Lower leg skin (tissue), 4 donors: ENCODE results near the gene BDKRB2. TPM values are rescaled to one million over a fixed set of nuclear protein-coding genes. Genes with fewer than 3 reads are reported as not detected.

Experiments
- DNase-seq, 2 donors: peaks; one replicate each; pipeline ENCODE4 v3.0.0-alpha.2; 2019; ENCODE audit warnings: low spot score in 2 of 2
- H3K4me3 ChIP-seq: fragments of 200-600 bp; sonication (generic); 2 replicates; pipeline ENCODE4 v1.5.1; 2017; ENCODE audit warnings: mild to moderate bottlenecking, low read depth; ENCODE audit not compliant: poor library complexity, severe bottlenecking
- POLR2A ChIP-seq, 2 donors: fragments of 450-650 bp; IDR thresholded peaks; one replicate each; pipeline ENCODE4 v1.6.1; 2016 to 2017; ENCODE audit warnings: antibody characterized with exemption in 2 of 2, mild to moderate bottlenecking in 1 of 2, moderate library complexity in 1 of 2
- WGBS, 2 donors: methylation state at CpG; one replicate each; pipeline ENCODE4 v1.1.5; 2018; 5-methylcytosine and 5-hydroxymethylcytosine counted together
- intact Hi-C: fragments of 100-400 bp; cut with DNase I; formaldehyde crosslinking; loops from one replicate; pipeline ENCODE4 v1.15.0; 2023; ENCODE audit warnings: low total_unique reads
- total RNA-seq, 4 donors: library from RNA; depleted of rRNA; stranded (reverse); fragments of >200 nt; gene quantifications; one replicate each; pipeline ENCODE4 v1.1.0, GENCODE V29; 2016
- TF ChIP-seq, protein P1 (sequence below), 3 donors: fragments of 450-650 bp; IDR thresholded peaks; one replicate each; pipeline ENCODE4 v1.5.1; 2016; ENCODE audit warnings: antibody characterized with exemption in 3 of 3, mild to moderate bottlenecking in 3 of 3, moderate library complexity in 2 of 3

The BDKRB2 gene
- total RNA-seq, 4 donors from 2014 or later, result 8.3 to 14.8 (median 9.4) TPM

DNA sequence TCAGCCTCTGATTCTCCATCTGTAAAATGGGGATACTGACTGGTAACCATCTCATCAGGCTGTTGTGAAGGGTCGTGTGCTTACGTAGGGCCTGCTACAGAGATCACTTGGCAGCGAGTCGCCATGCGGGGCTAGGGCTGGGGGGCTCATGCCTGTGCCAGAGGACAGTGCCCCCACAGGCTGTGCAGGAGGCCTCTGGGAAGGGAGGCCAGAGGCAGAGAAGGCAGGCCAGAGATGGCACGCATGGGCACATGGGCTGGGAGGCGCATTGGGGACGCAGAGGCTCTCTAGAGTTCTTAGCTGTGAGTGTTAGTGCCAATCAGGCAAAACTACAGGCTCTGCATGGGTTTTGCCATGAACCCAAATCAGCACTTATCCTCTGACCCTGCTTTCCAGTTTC is 3.5 kb upstream of the BDKRB2 start:
- 90 to 95% methylated on average over 8 of the region's 8 CpGs for WGBS, 2 donors
- TF ChIP-seq POLR2A (IDR thresholded peaks at IDR 0.05), result no peak
- TF ChIP-seq, protein P1, sequence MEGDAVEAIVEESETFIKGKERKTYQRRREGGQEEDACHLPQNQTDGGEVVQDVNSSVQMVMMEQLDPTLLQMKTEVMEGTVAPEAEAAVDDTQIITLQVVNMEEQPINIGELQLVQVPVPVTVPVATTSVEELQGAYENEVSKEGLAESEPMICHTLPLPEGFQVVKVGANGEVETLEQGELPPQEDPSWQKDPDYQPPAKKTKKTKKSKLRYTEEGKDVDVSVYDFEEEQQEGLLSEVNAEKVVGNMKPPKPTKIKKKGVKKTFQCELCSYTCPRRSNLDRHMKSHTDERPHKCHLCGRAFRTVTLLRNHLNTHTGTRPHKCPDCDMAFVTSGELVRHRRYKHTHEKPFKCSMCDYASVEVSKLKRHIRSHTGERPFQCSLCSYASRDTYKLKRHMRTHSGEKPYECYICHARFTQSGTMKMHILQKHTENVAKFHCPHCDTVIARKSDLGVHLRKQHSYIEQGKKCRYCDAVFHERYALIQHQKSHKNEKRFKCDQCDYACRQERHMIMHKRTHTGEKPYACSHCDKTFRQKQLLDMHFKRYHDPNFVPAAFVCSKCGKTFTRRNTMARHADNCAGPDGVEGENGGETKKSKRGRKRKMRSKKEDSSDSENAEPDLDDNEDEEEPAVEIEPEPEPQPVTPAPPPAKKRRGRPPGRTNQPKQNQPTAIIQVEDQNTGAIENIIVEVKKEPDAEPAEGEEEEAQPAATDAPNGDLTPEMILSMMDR (IDR thresholded peaks at IDR 0.05), result no peak
- H3K4me3 ChIP-seq, result no peak overlapping the region
- intact Hi-C loops, result no loop called here
- DNase-seq, result no peak

DNA sequence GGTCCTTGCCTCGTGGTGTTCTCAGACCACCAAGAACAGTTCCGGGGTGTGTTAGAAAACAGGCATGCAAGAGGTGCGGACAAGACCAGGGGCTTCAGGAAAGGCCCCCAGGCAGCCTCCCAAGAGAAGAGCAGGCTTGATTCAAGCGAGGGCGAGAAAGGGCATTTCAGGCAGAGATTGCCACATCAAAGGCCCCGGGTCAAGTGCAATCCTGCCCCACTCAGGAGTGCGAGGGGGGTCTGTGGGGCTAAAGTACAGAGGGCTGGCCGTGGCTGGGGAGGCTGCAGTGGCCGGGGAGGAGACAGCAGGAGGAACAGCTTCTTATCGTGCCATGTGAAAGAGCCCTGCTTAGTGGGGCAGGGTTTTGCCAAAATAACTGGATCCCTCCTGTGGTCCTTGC is 2.7 kb upstream of the BDKRB2 start:
- DNase-seq, result no peak
- H3K4me3 ChIP-seq, result no peak overlapping the region
- TF ChIP-seq, protein P1 (IDR thresholded peaks at IDR 0.05), result no peak
- TF ChIP-seq POLR2A (IDR thresholded peaks at IDR 0.05), result no peak
- intact Hi-C loops, result no loop called here
- WGBS, 2 donors, result 75 to 78% methylated on average over 10 of the region's 10 CpGs

DNA sequence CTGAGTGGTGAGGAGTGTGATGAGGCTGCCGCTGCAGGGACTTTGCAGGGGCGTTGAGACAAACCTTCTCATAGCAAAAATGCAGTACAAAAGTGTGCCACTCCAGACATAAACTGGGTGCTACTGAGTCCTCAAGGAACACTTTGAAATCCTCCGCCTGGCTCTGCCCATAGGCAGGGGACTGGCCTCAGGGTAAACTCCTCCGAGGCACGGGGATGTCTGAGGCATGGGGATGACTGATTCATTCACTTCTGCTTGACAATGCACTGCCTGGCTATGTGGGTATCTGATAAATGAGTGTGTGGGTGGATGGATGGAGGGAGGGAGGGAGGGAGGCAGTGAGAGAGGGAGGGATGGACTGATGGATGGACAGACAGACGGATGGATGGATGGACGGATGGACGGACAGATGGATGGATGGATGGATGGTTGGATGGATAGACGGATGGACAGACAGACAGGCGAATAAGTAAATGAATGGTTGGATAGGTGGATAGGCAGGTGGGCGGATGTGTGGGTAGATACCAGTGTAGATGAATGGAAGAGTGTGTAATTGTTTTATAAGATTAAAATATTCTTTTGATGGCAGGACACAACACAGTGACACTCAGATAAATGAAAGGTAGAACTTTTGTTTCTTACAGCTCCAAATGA is 2.1 kb upstream of the BDKRB2 start:
- H3K4me3 ChIP-seq, result no peak overlapping the region
- 88 to 91% methylated on average over 11 of the region's 11 CpGs for WGBS, 2 donors
- no peak for DNase-seq
- intact Hi-C loops, result no loop called here
- no peak for TF ChIP-seq POLR2A (IDR thresholded peaks at IDR 0.05)
- TF ChIP-seq, protein P1 (IDR thresholded peaks at IDR 0.05), result no peak

GRCh38 chr14:96203116-96203515 is 1.5 kb upstream of the BDKRB2 start:
- WGBS, 2 donors, result 95 to 98% methylated on average over 3 of the region's 3 CpGs
- intact Hi-C loops, result no loop called here
- no peak for TF ChIP-seq POLR2A (IDR thresholded peaks at IDR 0.05)
- TF ChIP-seq, protein P1 (IDR thresholded peaks at IDR 0.05), result no peak
- no peak for DNase-seq
- H3K4me3 ChIP-seq, result no peak overlapping the region

- 67 to 82% methylated on average over 1 of the region's 1 CpG for WGBS, 2 donors
- DNase-seq, result no peak
- no peak overlapping the region for H3K4me3 ChIP-seq
- intact Hi-C loops, result no loop called here
- TF ChIP-seq, protein P1 (IDR thresholded peaks at IDR 0.05), result no peak
- no peak for TF ChIP-seq POLR2A (IDR thresholded peaks at IDR 0.05)
These were observed 1.0 kb upstream of the BDKRB2 start for GRCh38 chr14:96203635-96204034.
